ENCODE results near the gene SLFN12L.

DNA sequence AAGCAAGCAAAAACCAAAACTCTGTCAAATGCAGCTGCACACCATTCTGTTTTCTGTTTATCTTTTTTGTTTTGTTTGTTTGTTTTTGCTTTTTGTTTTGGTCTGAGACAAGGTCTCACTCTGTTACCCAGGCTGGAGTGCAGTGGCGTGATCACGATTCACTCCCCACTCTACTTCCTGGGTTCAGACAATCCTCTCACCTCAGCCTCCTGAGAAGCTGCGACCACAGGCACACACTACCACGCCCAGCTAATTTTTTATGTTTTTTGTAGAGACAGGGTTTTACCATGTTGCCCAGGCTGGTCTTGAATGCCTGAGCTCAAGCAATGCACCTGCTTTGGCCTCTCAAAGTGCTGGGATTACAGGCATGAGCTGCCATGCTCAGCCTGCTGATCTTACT lies 69.7 kb downstream of the SLFN12L start:
- TF ChIP-seq, protein P1, sequence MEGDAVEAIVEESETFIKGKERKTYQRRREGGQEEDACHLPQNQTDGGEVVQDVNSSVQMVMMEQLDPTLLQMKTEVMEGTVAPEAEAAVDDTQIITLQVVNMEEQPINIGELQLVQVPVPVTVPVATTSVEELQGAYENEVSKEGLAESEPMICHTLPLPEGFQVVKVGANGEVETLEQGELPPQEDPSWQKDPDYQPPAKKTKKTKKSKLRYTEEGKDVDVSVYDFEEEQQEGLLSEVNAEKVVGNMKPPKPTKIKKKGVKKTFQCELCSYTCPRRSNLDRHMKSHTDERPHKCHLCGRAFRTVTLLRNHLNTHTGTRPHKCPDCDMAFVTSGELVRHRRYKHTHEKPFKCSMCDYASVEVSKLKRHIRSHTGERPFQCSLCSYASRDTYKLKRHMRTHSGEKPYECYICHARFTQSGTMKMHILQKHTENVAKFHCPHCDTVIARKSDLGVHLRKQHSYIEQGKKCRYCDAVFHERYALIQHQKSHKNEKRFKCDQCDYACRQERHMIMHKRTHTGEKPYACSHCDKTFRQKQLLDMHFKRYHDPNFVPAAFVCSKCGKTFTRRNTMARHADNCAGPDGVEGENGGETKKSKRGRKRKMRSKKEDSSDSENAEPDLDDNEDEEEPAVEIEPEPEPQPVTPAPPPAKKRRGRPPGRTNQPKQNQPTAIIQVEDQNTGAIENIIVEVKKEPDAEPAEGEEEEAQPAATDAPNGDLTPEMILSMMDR (IDR thresholded peaks at IDR 0.05), result no peak
- TF ChIP-seq POLR2A (IDR thresholded peaks at IDR 0.05), result no peak

Measured in tibial nerve (tissue), 3 donors.